GM15510 (cell line): ENCODE measurements around the gene HCK.

Source experiments
- POLR2A ChIP-seq: IDR thresholded peaks from 3 replicates; pipeline ENCODE4 v1.6.1; 2011; ENCODE audit warnings: borderline replicate concordance; ENCODE audit not compliant: insufficient read length; ENCODE audit errors: extremely low read depth

HCK gene

GRCh38 chr20:32089637-32090362, 37.8 kb downstream of the HCK start:
- no peak for TF ChIP-seq POLR2A

DNA sequence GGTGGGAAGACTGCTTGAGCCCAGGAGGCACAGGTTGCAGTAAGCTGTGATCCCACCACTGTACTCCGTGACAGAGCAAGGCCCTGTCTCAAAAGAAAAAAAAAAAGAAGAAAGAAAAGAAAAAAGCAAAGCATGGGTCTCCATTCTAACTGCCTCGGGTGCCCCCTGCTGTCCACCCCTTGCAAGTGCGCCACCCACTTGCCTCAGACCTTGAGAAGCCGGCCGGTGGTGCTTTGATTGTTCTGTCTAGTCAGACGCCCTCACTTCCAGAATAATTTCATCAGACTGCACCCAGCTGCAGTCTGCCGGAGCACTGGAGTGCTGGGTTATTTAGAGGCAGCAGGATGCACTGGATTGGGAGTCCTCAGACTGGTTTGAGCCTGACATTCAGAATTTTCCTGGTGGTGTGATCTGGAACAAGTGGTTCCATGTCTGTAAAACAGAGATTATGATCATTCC, 39.9 kb downstream of the HCK start:
- TF ChIP-seq POLR2A: no peak

- no peak for TF ChIP-seq POLR2A
Measured at GRCh38 chr20:32098786-32099185, 46.7 kb downstream of the HCK start.

- no peak for TF ChIP-seq POLR2A
Measured at GRCh38 chr20:32108814-32109391, 56.9 kb downstream of the HCK start.

- TF ChIP-seq POLR2A: peak; percentile 80
Measured at GRCh38 chr20:32109392-32110172, 57.5 kb downstream of the HCK start, which contains the start of gene TM9SF4. Gene TM9SF4, plus strand, starts transcription at chr20:32109714. Its CDS starts 27 bp downstream, at chr20:32109741.

DNA sequence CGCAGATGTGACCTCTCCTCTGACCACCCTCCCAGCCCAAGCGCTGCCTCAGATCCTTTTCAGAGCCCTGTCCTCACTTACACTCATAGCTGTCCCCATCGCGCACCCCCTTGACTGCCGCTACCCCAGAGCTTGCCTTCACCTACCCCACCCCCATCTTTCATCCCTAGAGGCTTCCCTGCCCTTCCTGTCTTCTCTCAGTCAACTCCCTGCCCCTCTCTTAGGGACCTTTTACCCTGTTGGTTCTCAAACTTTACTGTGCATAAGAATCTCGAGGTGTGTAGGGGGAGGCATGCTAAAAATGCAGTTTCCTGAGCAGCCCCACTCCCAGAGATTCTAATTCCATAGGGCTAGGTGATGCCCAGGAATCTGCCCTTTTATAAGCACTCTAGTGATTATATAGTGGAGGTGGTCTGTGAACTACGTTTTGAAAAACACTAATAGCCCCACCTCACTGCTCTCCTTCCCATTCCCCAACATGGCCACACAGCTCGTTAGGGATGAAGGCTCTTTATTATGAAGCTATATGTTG, 58.2 kb downstream of the HCK start:
- no peak for TF ChIP-seq POLR2A

DNA sequence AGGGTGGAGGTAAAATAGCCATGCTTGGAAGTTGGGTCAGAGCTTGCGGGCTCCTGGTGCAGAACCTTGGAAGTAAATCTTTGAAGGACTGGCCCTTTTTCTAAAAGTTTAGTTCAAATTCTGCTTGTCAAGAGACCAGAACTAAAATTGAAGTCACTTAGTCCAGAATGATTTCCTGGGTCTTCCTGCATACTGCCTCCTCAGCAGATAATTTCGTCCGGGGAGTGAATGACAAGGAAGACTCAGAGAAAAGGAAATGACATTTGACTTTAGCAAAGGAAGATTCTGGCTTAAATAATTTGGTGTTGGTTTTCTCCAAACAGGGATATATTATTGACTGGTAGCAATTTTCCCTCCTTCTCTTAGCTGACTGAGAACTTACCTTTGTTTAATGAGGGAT, 58.7 kb downstream of the HCK start:
- no peak for TF ChIP-seq POLR2A

- TF ChIP-seq POLR2A: no peak
Measured at GRCh38 chr20:32111156-32111686, 59.2 kb downstream of the HCK start.

- no peak for TF ChIP-seq POLR2A
Measured at GRCh38 chr20:32111753-32112152, 59.7 kb downstream of the HCK start.

DNA sequence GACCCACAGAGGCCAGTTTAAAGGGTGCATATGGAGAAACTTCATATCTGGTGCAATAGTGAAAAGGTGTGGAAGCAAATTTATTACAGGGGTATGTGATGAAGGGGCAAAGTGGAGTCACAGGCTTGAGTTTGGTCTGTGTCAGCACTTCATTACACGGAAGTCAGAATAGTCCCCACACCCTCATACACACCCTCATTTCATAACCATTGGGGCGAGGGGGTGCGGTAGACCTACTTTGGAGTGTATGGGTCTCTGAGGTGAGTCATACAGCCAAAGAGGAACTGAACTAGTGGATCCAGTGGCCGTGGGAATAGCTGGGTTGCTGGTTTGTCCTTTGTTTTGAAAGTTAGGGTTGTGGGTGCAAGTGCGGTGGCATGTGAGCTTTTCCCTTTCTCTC, 60.8 kb downstream of the HCK start:
- TF ChIP-seq POLR2A: no peak

DNA sequence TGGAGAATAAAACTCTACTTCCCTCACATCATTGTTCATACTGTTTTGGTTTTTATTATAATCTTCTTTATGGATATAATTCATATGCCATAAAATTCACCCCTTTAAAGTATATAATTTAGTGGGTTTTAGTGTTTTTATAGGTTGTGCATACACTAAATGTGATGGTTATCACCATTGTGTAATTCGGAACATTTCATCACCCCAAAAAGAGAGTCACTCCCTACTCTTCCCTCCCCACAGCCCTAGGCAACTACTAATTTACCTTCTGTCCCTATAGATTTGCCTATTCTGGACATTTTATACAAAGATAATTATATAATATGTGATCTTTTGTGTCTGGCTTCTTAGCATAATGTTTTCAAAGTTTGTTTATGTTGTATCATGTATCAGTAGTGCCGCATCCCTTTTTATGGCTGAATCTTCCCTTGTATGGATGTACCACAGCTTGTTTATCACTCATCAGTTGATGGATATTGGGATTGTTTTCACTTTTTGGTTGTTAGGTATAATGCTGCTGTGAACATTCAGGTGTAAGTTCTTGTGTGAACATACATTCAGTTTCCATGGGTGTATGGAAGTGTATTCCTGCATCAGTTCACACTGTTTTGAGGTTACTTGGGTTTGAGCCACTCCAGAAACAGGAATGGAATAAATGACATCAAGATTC, 61.7 kb downstream of the HCK start:
- no peak for TF ChIP-seq POLR2A

DNA sequence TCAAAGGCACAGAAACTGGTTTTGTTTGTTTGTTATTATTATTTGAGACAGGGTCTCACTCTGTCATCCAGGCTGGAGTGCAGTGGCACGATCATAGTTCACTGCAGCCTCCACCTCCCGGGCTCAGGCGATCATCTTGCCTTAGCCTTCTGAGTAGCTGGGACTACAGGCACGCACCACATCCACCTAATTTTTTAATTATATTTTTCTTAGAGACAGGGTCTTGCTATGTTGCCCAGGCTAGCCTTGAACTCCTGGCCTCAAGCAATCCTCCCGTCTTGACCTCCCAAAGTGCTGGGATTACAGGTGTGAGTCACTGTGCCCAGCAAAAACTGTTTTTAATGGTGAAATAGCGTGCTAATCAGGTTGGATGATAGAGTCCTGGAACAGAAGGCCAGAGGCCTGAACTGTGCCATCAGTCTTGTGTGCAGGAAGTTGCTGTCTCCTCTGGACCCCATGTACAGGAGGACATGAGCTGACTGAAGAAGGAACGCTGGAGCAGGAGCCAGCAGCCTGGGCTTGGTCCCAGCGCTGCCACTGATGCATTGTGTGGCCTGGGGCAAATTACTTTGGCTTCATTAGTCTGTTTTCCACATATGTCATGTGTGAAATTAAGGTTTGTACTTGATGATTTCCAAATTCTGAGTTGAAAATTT, 62.4 kb downstream of the HCK start:
- no peak for TF ChIP-seq POLR2A

GRCh38 chr20:32115211-32115767, 63.2 kb downstream of the HCK start:
- no peak for TF ChIP-seq POLR2A

GRCh38 chr20:32116079-32116521, 64.1 kb downstream of the HCK start:
- TF ChIP-seq POLR2A: no peak

- no peak for TF ChIP-seq POLR2A
Measured at GRCh38 chr20:32119734-32120133, 67.7 kb downstream of the HCK start.

DNA sequence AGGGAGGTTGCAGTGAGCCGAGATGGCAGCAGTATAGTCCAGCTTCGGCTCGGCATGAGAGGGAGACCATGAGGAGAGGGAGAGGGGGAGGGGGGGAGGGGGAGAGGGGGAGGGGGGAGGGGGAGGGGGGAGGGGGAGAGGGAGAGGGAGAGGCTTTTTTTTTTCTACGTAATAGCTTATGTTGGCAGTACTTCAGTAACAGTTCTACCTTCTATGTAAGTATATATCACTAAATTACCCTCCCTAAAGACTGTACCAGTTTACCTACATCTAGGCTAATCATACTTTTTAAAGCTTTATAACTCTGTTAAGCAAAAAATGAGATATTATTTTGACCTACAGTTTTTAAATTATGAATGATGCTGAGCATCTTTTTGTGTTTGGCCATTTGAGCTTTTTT, 71.0 kb downstream of the HCK start:
- no peak for TF ChIP-seq POLR2A
